SK-N-MC (cell line): ENCODE data around the gene MFN2.

ENCODE experiments used
- DNase-seq: peaks from one replicate; pipeline ENCODE4 v3.0.0-alpha.2; 2011; ENCODE audit warnings: low read depth, low spot score
- H3K27ac ChIP-seq: fragments of 200-600 bp; sonication (generic); 2 replicates; pipeline ENCODE4 v1.5.1; 2016; ENCODE audit warnings: mixed run types
- H3K36me3 ChIP-seq: fragments of 200-600 bp; sonication (generic); 2 replicates; pipeline ENCODE4 v1.6.1; 2017; ENCODE audit warnings: antibody characterized with exemption, low read length, mixed read lengths; ENCODE audit not compliant: insufficient read depth
- H3K4me3 ChIP-seq: fragments of 200-600 bp; sonication (generic); 2 replicates; pipeline ENCODE4 v1.5.1; 2016
- H3K9ac ChIP-seq: fragments of 200-600 bp; sonication (generic); 2 replicates; pipeline ENCODE4 v1.8.0; 2017; ENCODE audit warnings: mixed run types, mixed read lengths; ENCODE audit not compliant: insufficient read length
- H3K9me3 ChIP-seq: fragments of 200-600 bp; sonication (generic); 2 replicates; pipeline ENCODE4 v1.6.1; 2017; ENCODE audit warnings: low read depth, mild to moderate bottlenecking, antibody characterized with exemption, low read length, moderate library complexity, mixed read lengths
- EZH2 ChIP-seq: fragments of 200-600 bp; sonication (generic); IDR thresholded peaks from one replicate; pipeline ENCODE4 v1.6.1; 2017; ENCODE audit warnings: antibody characterized with exemption
- FOXP2 ChIP-seq: optimal IDR thresholded peaks from 2 replicates; pipeline ENCODE3; 2011; ENCODE audit warnings: mild to moderate bottlenecking, moderate library complexity; ENCODE audit not compliant: insufficient read depth; ENCODE audit errors: extremely low read length, control extremely low read depth
- POLR2AphosphoS5 ChIP-seq: IDR thresholded peaks from 2 replicates; pipeline ENCODE4 v1.6.1; 2012; ENCODE audit warnings: mild to moderate bottlenecking, low read depth, low read length, borderline replicate concordance

The MFN2 gene

DNA sequence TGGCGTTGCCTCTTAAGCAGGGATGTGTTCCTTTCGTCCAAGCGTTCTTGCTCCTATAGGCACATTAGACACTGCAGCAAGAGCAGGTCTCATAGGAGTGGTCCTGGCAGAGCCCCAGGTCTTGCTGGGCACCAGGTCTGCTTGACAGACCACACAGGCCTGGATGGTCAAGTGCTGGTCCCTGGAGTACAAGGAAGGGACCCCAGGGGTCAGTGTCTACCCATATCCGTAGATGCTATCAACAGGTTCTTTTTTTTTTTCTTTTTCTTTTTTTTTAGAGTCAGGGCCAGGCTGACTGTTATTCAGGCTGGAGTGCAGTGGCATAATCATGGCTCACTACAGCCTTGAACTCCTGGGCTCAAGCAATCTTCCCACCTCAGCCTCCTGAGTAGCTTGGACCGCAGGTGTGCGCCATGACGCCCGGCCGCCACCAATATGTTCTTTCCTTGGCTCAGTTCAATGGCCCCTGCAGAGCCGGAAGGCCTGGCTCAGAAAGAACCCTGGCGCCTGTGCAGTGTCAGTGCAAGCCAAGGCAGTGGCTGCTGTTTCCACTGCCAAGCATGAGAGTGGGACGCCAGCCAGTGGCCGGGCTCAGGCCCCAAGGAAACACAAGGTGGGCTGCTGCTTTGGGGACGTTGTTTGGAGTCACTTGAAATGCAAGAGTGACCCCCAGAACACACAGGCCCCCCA is 72.9 kb downstream of the MFN2 start:
- TF ChIP-seq FOXP2 (no peak), EZH2 (no peak), POLR2AphosphoS5 (no peak)
- DNase-seq, result no peak
- no peak overlapping the region for H3K9ac ChIP-seq
- no peak overlapping the region for H3K27ac ChIP-seq
- H3K4me3 ChIP-seq, result no peak overlapping the region
- H3K36me3 ChIP-seq, result no peaks in the 10 kb centered on the region
- H3K9me3 ChIP-seq, result no peaks in the 10 kb centered on the region

DNA sequence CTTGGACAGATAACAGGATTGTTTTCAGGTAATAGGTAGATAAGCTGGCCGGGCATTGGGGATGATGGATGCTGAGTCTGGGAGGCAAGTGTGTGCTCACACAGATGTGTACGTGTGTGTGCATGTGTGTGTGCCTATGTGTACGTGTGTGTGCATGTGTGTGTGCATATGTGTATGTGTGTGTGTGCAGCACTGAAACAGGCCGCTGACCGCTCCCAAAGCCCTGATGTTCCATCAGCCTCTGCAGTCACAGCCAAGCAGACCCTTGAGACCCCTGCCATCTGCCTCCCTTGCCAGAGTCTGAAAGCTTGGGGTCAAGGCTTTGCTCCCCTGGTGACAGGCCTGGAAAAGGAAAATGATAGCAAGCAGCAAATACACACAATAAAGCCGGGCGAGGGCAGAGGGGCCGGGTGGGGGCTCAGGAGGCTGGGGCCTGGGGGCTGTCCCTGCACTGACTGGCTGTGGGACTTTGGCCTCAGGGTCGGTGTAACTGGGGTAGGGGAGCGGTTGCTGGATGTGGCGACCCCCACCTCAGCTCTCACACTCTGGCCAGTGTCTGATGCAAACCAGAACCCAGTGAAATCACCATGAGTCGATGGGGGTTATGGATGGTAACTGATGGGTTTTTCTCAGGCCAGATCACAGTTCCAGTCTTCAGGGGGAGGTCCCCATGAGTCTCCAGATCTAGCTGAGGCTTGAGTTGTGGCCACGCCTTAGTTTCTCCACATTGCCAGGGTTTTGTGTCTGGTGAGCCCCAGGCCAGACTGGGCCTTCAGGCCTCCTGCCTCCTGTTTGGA is 73.7 kb downstream of the MFN2 start:
- Histone ChIP-seq H3K9ac (no peak overlapping the region), H3K36me3 (no peaks in the 10 kb centered on the region), H3K4me3 (no peak overlapping the region), H3K9me3 (no peaks in the 10 kb centered on the region), H3K27ac (no peak overlapping the region)
- TF ChIP-seq EZH2, result no peak
- no peak for TF ChIP-seq POLR2AphosphoS5
- no peak for TF ChIP-seq FOXP2
- DNase-seq, result no peak

DNA sequence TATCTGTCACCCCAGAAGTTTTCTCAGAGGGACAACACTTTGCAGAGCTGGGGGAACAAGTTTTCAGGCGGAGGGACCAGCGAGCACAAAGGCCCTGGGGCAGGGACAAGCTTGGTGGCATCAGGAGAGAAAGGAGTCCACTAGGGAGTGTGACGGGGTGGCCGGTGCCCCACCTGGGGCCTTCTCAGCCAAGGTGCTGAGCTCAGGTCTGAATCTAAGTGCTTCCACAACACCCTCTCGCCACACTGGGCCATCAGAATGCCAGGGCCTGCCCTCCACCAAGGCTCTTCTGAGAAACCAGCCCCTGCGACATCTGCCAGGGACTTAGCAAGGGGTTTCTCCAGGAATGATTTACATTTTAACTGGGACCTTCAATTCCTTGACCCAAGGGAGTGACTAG is 75.0 kb downstream of the MFN2 start:
- Histone ChIP-seq H3K9ac (no peak overlapping the region), H3K36me3 (no peaks in the 10 kb centered on the region), H3K4me3 (no peak overlapping the region), H3K27ac (no peak overlapping the region), H3K9me3 (no peaks in the 10 kb centered on the region)
- no peak for DNase-seq
- TF ChIP-seq FOXP2 (no peak), EZH2 (no peak), POLR2AphosphoS5 (no peak)

DNA sequence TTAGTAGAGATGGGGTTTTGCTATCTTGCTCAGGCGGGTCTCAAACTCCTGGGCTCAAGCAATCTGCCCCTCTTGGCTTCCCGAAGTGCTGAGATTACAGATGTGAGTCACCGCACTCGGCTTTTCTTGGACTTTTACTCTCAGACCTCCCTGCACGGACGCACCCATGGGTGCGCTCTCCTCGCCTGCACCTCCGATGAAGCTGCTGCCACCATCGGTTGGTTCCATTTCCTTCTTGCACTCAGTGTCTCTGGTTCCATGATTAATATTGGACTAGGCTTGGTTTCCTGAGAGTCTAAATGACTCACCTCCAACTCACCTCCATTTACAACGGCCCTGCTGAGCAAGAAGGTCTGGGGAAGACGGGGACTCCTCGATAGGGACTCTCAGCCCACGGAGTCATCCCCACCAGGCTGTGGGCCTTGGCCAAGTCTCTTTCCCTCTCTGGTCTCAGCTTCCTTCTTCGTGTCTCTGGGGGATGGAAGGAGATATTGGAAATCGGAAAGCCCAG is 76.1 kb downstream of the MFN2 start:
- Histone ChIP-seq H3K9ac (no peak overlapping the region), H3K36me3 (no peaks in the 10 kb centered on the region), H3K9me3 (no peaks in the 10 kb centered on the region), H3K27ac (no peak overlapping the region), H3K4me3 (no peak overlapping the region)
- DNase-seq, result no peak
- no peak for TF ChIP-seq EZH2

DNA sequence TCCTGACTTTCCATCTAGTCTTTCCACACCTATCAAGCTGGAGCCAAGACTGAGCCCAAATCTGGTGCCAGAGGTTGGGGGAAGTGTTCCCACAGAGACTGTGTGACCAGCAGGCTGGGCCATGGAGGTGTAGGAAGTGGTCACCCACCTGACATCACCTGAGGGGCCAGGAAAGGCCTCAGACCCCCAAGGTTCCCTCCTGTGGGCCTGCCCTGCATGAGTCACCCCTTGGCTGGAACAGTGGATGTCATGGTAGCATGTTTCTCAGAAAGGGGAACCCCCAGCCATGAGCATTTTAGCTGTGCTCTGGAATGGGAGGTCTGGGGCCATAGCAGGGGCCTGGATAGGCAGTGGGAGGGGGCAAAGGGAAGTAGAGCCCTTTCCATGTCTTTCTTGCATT is 77.1 kb downstream of the MFN2 start:
- no peak overlapping the region for H3K4me3 ChIP-seq
- no peaks in the 10 kb centered on the region for H3K9me3 ChIP-seq
- H3K36me3 ChIP-seq, result no peaks in the 10 kb centered on the region
- no peak for DNase-seq
- TF ChIP-seq FOXP2 (no peak), POLR2AphosphoS5 (no peak), EZH2 (no peak)
- no peak overlapping the region for H3K9ac ChIP-seq
- no peak overlapping the region for H3K27ac ChIP-seq

DNA sequence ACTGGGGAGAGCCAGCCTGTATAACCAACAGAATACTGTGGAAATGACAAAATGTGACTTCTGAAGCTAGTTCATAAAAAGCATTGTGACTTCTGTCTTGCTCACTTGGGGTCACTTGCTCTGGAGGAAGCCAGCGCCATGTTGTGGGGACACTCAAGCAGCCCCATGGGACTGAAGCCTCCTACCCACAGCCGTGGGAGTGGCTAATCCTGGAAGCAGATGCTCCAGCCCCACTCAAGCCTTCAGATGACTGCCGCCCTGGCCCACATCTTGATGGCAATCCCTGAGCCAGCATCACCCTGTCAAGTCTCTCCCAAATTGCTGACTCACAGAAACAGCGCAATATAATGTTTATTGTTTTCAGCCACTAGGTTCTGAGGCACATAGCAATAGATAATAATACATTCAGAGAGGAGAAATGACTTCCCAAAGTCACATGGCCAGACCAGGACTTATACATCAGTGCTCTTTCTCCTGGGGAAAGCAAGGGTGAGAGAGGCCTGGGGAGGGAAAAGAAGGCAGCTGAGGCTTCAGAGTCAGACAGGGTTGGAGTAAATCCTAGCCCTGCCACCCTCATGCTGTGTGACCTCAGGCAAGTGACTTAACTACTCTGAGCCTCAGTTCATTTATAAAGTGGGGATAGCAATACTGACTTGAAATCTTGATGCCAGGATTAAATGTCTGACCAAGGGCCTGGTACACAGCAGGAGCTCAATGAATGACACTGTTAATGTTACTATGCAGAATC is 77.9 kb downstream of the MFN2 start:
- Histone ChIP-seq H3K9ac (no peak overlapping the region), H3K9me3 (no peaks in the 10 kb centered on the region), H3K4me3 (no peak overlapping the region), H3K36me3 (no peaks in the 10 kb centered on the region), H3K27ac (no peak overlapping the region)
- DNase-seq, result no peak
- TF ChIP-seq EZH2 (no peak), FOXP2 (no peak)

DNA sequence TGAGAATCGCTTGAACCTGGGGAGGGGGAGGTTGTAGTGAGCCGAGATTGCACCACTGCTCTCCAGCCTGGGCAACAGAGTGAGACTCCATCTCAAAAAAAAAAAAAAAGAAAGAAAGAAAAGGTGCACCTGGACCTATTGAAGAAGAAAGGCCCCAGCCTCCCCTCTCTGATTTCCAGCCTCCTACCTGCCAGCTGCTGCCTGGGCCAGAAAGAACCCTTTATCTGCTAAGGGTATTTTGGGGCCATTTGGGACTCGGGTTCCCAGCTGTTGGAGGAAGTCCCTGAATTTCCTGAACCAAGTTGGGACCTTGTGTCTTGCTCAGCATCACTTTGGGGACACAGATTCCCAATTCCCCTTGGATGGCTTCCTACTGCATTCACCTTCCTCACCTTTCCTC is 79.0 kb downstream of the MFN2 start:
- no peaks in the 10 kb centered on the region for H3K36me3 ChIP-seq
- TF ChIP-seq EZH2 (no peak), FOXP2 (no peak), POLR2AphosphoS5 (no peak)
- H3K9me3 ChIP-seq, result no peaks in the 10 kb centered on the region
- DNase-seq, result no peak
- H3K4me3 ChIP-seq, result no peak overlapping the region
- no peak overlapping the region for H3K27ac ChIP-seq
- no peak overlapping the region for H3K9ac ChIP-seq

DNA sequence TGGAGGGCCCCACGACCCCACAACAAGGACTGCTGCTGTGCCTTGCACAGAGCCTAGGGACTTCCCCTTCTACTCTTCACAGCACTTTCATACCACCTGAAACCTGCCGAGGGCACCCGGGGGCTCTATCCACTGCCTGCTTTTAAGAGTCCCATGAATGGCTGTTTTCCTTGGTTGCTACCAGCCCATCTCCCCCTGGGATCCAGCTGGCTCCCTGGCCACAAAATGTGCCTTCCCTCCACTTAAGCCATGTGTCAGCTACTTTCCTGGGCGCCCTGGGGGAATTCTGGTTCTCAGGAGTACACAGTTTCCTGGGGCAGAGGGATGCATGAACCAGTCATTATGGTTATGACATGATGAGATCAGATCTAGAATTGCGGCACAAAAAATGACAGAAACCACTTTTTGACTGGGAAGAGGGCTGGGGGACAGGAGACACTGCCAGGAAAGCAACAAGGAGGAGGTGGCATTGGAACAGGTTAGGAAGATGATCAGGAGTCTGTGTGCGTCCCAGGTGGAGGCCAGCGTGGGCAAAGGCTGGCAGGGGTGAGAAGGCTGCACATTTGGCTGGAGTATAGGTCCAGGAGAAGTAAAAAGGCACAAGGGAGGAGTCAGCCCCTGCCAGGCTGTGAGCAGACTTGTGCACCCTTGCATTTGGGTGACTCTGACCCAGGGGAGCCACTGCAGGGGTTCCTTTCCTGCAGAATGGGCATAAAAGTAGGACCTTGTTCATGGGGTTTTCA is 79.6 kb downstream of the MFN2 start:
- no peak for TF ChIP-seq POLR2AphosphoS5
- TF ChIP-seq EZH2, result no peak
- TF ChIP-seq FOXP2, result no peak

More for the DNA sequence above, 79.6 kb downstream of the MFN2 start:
- no peak for DNase-seq
- no peak overlapping the region for H3K4me3 ChIP-seq
- no peak overlapping the region for H3K27ac ChIP-seq
- H3K36me3 ChIP-seq, result no peaks in the 10 kb centered on the region
- no peaks in the 10 kb centered on the region for H3K9me3 ChIP-seq
- no peak overlapping the region for H3K9ac ChIP-seq
